GM19438 (cell line): ENCODE data around the gene NFKBIZ.
"Not testable (repeated sequence)": the region's sequence is repeated elsewhere in the genome, so short reads cannot be mapped to it uniquely, and the experiment has no call there.

ENCODE experiments used
- ATAC-seq: cut with Tn5 transposase; IDR thresholded peaks from one replicate; pipeline ENCODE4 v1.9.1; 2021; ENCODE audit warnings: low read depth; ENCODE audit not compliant: unreplicated experiment

NFKBIZ gene

GRCh38 chr3:101867996-101868395 lies 18.7 kb downstream of the NFKBIZ start:
- ATAC-seq: no peak

- no peak for ATAC-seq
These were observed 19.5 kb downstream of the NFKBIZ start for GRCh38 chr3:101868534-101869464.

- ATAC-seq: no peak
These were observed 20.8 kb downstream of the NFKBIZ start for GRCh38 chr3:101870138-101870537.

- no peak for ATAC-seq
These were observed 24.3 kb downstream of the NFKBIZ start for GRCh38 chr3:101873619-101874018.

- ATAC-seq: no peak
These were observed 26.8 kb downstream of the NFKBIZ start for GRCh38 chr3:101876142-101876541.

- no peak for ATAC-seq
These were observed 29.3 kb downstream of the NFKBIZ start for GRCh38 chr3:101878589-101878988.

GRCh38 chr3:101879102-101879501 lies 29.8 kb downstream of the NFKBIZ start:
- ATAC-seq: no peak

- ATAC-seq: no peak
These were observed 30.4 kb downstream of the NFKBIZ start for GRCh38 chr3:101879623-101880284.

- ATAC-seq: no peak
These were observed 35.5 kb downstream of the NFKBIZ start for GRCh38 chr3:101884776-101885175.

GRCh38 chr3:101885584-101885983 lies 36.3 kb downstream of the NFKBIZ start:
- not testable (repeated sequence) for ATAC-seq

- ATAC-seq: no peak
These were observed 37.3 kb downstream of the NFKBIZ start for GRCh38 chr3:101886626-101887025.

GRCh38 chr3:101888653-101889052 lies 39.3 kb downstream of the NFKBIZ start:
- ATAC-seq: no peak

- ATAC-seq: no peak
These were observed 41.4 kb downstream of the NFKBIZ start for GRCh38 chr3:101890716-101891115.

- no peak for ATAC-seq
These were observed 43.3 kb downstream of the NFKBIZ start for GRCh38 chr3:101892648-101893047.

- ATAC-seq: no peak
These were observed 46.9 kb downstream of the NFKBIZ start for GRCh38 chr3:101896083-101896757.

- no peak for ATAC-seq
These were observed 47.7 kb downstream of the NFKBIZ start for GRCh38 chr3:101897013-101897412.

GRCh38 chr3:101898039-101898438 lies 48.7 kb downstream of the NFKBIZ start:
- ATAC-seq: no peak

GRCh38 chr3:101898752-101899169 lies 49.4 kb downstream of the NFKBIZ start:
- ATAC-seq: peak; percentile 89

- no peak for ATAC-seq
These were observed 51.0 kb downstream of the NFKBIZ start for GRCh38 chr3:101900316-101900715.

GRCh38 chr3:101900736-101901135 lies 51.4 kb downstream of the NFKBIZ start:
- ATAC-seq: no peak

- peak; percentile 54 for ATAC-seq
These were observed 52.7 kb downstream of the NFKBIZ start for GRCh38 chr3:101902041-101902440.
